Heart right ventricle (tissue), 16 donors: ENCODE data around the gene C2orf42. TPM values are rescaled to one million over a fixed set of nuclear protein-coding genes. Genes with fewer than 3 reads are reported as not detected.
A peak's percentile ranks its signal among the peaks of the same experiment; 100 is the strongest.
"Not testable (repeated sequence)": the region's sequence is repeated elsewhere in the genome, so short reads cannot be mapped to it uniquely, and the experiment has no call there.

ENCODE experiments used
- ATAC-seq, 8 donors: fragments of 200-7000 bp; cut with Tn5 transposase; one replicate each; pipeline ENCODE4 v1.9.1; 2020; ENCODE audit warnings: mild to moderate bottlenecking in 8 of 8, moderate library complexity in 8 of 8, moderate number of reproducible peaks in 1 of 8
- DNase-seq, 2 donors: peaks; one replicate each; pipeline ENCODE4 v3.0.0-alpha.2; 2020
- H3K27ac ChIP-seq, 10 donors: fragments of 200-600 bp; sonication (generic) in 2 of 10; one replicate each; pipeline versions ENCODE4 v1.5.0 to v1.8.0; 2020 to 2022; ENCODE audit warnings: mild to moderate bottlenecking in 3 of 10
- H3K27me3 ChIP-seq, 7 donors: fragments of 200-600 bp; one replicate each; pipeline ENCODE4 v1.8.0; 2021 to 2022; ENCODE audit warnings: mild to moderate bottlenecking in 2 of 7
- H3K36me3 ChIP-seq, 9 donors: fragments of 200-600 bp; sonication (generic) in 1 of 9; one replicate each; pipeline versions ENCODE4 v1.5.0 to v1.8.0; 2020 to 2022; ENCODE audit warnings: mild to moderate bottlenecking in 2 of 9
- H3K4me1 ChIP-seq, 9 donors: fragments of 200-600 bp; sonication (generic) in 1 of 9; one replicate each; pipeline versions ENCODE4 v1.5.0 to v1.8.0; 2020 to 2022; ENCODE audit warnings: mild to moderate bottlenecking in 4 of 9
- H3K4me3 ChIP-seq, 10 donors: fragments of 200-600 bp; sonication (generic) in 2 of 10; one replicate each; pipeline versions ENCODE4 v1.5.0 to v1.8.0; 2020 to 2022; ENCODE audit warnings: mild to moderate bottlenecking in 7 of 10, moderate library complexity in 2 of 10
- H3K9me3 ChIP-seq, 11 donors: fragments of 200-600 bp in 10 of 11; sonication (generic) in 2 of 11; one replicate each; pipeline versions ENCODE4 v1.5.0 to v1.8.0; 2013 to 2022; ENCODE audit warnings: mild to moderate bottlenecking in 2 of 11, control low read depth in 1 of 11, moderate library complexity in 1 of 11
- WGBS, 2 donors: extraction: QIAGEN DNeasy Blood & Tissue Kit; methylation state at CpG; one replicate each; pipeline ENCODE4 v1.1.7; 2013; ENCODE audit warnings: inconsistent platforms in 1 of 2; 5-methylcytosine and 5-hydroxymethylcytosine counted together
- intact Hi-C, 10 donors: fragments of 100-400 bp; cut with DNase I; formaldehyde crosslinking; loops; one replicate each; pipeline versions ENCODE4 v1.11.1 to v1.14.2; 2022
- polyA plus RNA-seq, 2 donors: library from polyadenylated mRNA; stranded (reverse); fragments of 200-250 nt; gene quantifications; one replicate each; pipeline ENCODE4 v1.2.3, GENCODE V29; 2013
- total RNA-seq, 10 donors: library from RNA; stranded (reverse); fragmentation: NEBNext Ultra II Directional in 3 of 10; extraction: Animal tissue kit (Norgen Biotek cat#: 25700) in 3 of 10; gene quantifications; one replicate each; pipeline versions ENCODE4 v1.2.1 to v1.2.4, GENCODE V29; 2021 to 2023
- TF ChIP-seq, protein P1 (sequence below), 9 donors: fragments of 200-600 bp; sonication (generic) in 2 of 9; IDR thresholded peaks; one replicate each; pipeline versions ENCODE4 v1.5.0 to v1.8.0; 2021 to 2022; ENCODE audit warnings: antibody characterized with exemption in 9 of 9, mild to moderate bottlenecking in 5 of 9, moderate library complexity in 1 of 9
- donor health status: Arrhythmogenic right ventricular cardiomyopathy.
- donor health status: ischemic (EF 13 %, LVEDD 7.1; RV severe dilation, severe dysfunction).
- donor health status: healthy with polysubstance abuse.
- donor health status: DM: no; HTN: yes; CAD: no.
- donor health status: DM: no; HTN: no; CAD: no.
- donor health status: ischemic (EF 25% LVEDD 6.9; RV normal size, moderate dysfunction).
- donor health status: ischemic (EF 25% LVEDD 5.7; RV mildly dilated, moderate dysfunction).
- donor health status: healthy.
- donor health status: DM: yes; HTN: yes; CAD: no.
- donor health status: Ischemic cardiomyopathy.
- donor health status: ischemic (EF 35%, LVEDD 5.7; RV mildly dilated, moderate dysfunction).
- donor health status: nonischemic (EF 11% LVEDD 7.7; RV severe dilation, severe dysfunction).
- donor health status: DM: yes; HTN: yes; CAD: no.
- donor health status: PGD.
- donor health status: ischemic (EF 29% LVEDD 5.4; RV normal size, mild dysfunction).
- donor health status: nonischemic (EF 23%, LVEDD 6.1; RV moderate dilation, normal function).

C2orf42 gene
- total and polyA plus RNA-seq, 12 donors: 3.8 to 15.5 (median 8.8) TPM

- H3K4me3 ChIP-seq: peak overlapping the region in 1 of 10 donors; percentile 2
- 59% methylated on average over 8 of the region's 8 CpGs for WGBS, 2 donors
- peaks cover 2 to 65% (median 44%) of the 10 kb centered on the region in 9 donors for H3K4me1 ChIP-seq
- no peaks in the 10 kb centered on the region for H3K36me3 ChIP-seq
- DNase-seq: peak in 1 of 2 donors; percentile 38
- H3K27ac ChIP-seq: peak overlapping the region; percentile 4 to 88 (median 76)
- intact Hi-C loops: no loop called here
- no peaks in the 10 kb centered on the region for H3K27me3 ChIP-seq
- ATAC-seq: peak; percentile 55 to 82 (median 70)
- TF ChIP-seq, protein P1, sequence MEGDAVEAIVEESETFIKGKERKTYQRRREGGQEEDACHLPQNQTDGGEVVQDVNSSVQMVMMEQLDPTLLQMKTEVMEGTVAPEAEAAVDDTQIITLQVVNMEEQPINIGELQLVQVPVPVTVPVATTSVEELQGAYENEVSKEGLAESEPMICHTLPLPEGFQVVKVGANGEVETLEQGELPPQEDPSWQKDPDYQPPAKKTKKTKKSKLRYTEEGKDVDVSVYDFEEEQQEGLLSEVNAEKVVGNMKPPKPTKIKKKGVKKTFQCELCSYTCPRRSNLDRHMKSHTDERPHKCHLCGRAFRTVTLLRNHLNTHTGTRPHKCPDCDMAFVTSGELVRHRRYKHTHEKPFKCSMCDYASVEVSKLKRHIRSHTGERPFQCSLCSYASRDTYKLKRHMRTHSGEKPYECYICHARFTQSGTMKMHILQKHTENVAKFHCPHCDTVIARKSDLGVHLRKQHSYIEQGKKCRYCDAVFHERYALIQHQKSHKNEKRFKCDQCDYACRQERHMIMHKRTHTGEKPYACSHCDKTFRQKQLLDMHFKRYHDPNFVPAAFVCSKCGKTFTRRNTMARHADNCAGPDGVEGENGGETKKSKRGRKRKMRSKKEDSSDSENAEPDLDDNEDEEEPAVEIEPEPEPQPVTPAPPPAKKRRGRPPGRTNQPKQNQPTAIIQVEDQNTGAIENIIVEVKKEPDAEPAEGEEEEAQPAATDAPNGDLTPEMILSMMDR (IDR thresholded peaks at IDR 0.05): no peak
- H3K9me3 ChIP-seq: no peaks in the 10 kb centered on the region
Measured at GRCh38 chr2:70115646-70116442, 75.0 kb downstream of the C2orf42 start.

DNA sequence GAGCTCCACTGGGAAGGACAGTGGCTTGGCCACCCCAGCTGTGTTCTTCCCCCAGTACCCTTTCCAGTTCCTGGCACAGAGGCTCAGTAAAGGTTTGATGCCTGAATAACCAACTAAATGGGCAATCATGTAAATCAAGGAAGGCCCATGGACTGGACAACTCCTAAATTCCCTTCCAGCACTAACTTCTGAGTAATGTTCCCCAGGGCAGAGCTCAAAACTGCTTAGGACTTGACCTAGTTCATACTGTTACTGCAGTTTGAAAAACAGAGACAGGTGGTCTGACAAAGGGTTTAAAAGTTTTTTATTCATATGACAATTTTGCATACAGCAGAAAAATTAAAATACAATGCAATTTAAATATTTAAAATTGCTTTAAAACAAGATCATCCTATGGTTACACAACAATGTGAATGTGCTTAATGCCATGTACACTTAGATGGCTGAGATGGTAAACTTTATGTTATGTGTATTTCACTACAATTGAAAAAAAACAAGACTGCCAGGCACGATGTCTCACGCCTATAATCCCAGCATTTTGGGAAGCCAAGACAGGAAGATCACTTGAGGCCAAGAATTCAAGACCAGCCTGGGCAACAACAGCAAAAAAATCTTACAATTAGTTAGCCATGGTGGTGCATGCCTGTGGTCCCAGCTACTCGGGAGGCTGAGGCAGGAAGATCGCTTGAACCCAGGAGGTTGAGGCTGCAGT lies 77.3 kb downstream of the C2orf42 start:
- Histone ChIP-seq H3K4me1 (peaks cover 2 to 68% (median 40%) of the 10 kb centered on the region in 9 donors), H3K36me3 (no peaks in the 10 kb centered on the region), H3K27ac (no peak overlapping the region), H3K9me3 (no peaks in the 10 kb centered on the region), H3K4me3 (no peak overlapping the region), H3K27me3 (no peaks in the 10 kb centered on the region)
- intact Hi-C loops: no loop called here
- ATAC-seq: no peak
- WGBS, 2 donors: 78 to 82% methylated on average over 4 of the region's 4 CpGs
- TF ChIP-seq, protein P1 (IDR thresholded peaks at IDR 0.05): no peak
- no peak for DNase-seq

DNA sequence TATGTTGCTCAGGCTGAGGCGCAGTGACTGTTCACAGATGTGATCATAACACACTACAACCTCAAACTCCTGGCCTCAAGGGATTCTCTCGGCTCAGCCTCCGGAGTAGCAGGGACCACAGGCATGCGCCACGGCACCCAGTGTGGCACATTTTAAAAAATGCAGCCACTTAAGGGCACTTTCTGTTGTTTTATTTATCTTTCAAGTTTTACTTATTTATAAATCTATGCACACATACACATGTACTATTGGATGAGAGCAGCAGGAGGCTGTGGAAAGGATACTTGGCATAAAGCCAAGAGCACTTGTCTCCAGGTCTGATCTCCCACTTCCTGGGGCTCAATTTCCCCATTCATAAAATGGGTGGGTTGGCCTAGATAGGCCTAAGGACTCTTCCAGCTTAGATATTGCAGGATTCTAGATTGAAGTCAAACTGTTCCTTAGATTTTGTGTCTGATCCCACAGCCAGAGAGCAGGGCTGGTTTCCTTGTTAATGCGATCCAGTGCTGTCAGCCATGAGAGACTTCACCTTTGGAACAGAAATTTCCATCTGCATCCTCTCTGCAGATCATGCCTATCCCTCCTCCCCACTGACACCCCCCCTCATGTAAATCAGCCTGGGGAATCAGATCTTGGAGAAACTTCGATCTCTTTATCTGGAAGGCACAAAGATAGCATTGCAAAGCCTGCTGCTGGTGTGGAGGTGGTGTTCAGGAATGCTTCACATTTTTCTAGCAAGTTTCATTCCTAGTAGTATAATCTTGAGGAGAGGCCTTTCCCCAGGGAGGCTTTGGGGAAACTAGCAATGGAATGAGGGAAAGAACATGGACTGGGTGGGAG lies 78.8 kb downstream of the C2orf42 start:
- ATAC-seq: no peak
- Histone ChIP-seq H3K4me1 (peaks cover 2 to 69% (median 31%) of the 10 kb centered on the region in 9 donors), H3K27me3 (no peaks in the 10 kb centered on the region), H3K9me3 (no peaks in the 10 kb centered on the region), H3K36me3 (no peaks in the 10 kb centered on the region), H3K27ac (peak overlapping the region in 1 of 10 donors; percentile 80), H3K4me3 (no peak overlapping the region)
- 77 to 87% methylated on average over 7 of the region's 7 CpGs for WGBS, 2 donors
- intact Hi-C loops: no loop called here
- TF ChIP-seq, protein P1 (IDR thresholded peaks at IDR 0.05): no peak
- no peak for DNase-seq

- ATAC-seq, intact Hi-C loops, DNase-seq, H3K9me3 ChIP-seq, H3K36me3 ChIP-seq, H3K4me3 ChIP-seq, H3K27me3 ChIP-seq: not testable (repeated sequence)
- Histone ChIP-seq H3K27ac (peak overlapping the region in 1 of 10 donors; percentile 80), H3K4me1 (peaks cover 0 to 58% (median 16%) of the 10 kb centered on the region in 9 donors)
- 89 to 95% methylated on average over 5 of the region's 5 CpGs for WGBS, 2 donors
Measured at GRCh38 chr2:70110397-70110796, 80.4 kb downstream of the C2orf42 start.

- 94 to 96% methylated on average over 8 of the region's 8 CpGs for WGBS, 2 donors
- DNase-seq, H3K36me3 ChIP-seq, intact Hi-C loops, H3K9me3 ChIP-seq, H3K27me3 ChIP-seq, ATAC-seq, H3K4me3 ChIP-seq, H3K27ac ChIP-seq: not testable (repeated sequence)
- peaks cover 0 to 59% (median 5%) of the 10 kb centered on the region in 9 donors for H3K4me1 ChIP-seq
Measured at GRCh38 chr2:70106138-70106537, 84.7 kb downstream of the C2orf42 start.
